AG09319 (cell line): ENCODE results near the gene RHEB.

Experiments used
- DNase-seq: peaks from one replicate; pipeline ENCODE4 v3.0.0-alpha.2; 2010; ENCODE audit warnings: low read depth; ENCODE audit errors: extremely low read depth
- CTCF ChIP-seq: IDR thresholded peaks from 2 replicates; pipeline ENCODE4 v1.5.1; 2011; ENCODE audit warnings: low read depth, mild to moderate bottlenecking, inconsistent platforms, low read length, moderate library complexity

RHEB gene

GRCh38 chr7:151553356-151553755 lies 33.7 kb upstream of the RHEB start:
- no peak for TF ChIP-seq CTCF
- DNase-seq, result no peak

GRCh38 chr7:151552352-151553028 lies 32.8 kb upstream of the RHEB start:
- TF ChIP-seq CTCF, result no peak
- no peak for DNase-seq

- DNase-seq, result no peak
- TF ChIP-seq CTCF, result no peak
These were observed 32.1 kb upstream of the RHEB start for GRCh38 chr7:151551820-151552219.

- TF ChIP-seq CTCF, result no peak
- DNase-seq, result no peak
These were observed 31.1 kb upstream of the RHEB start for GRCh38 chr7:151550656-151551286.

- no peak for TF ChIP-seq CTCF
- no peak for DNase-seq
These were observed 29.9 kb upstream of the RHEB start for GRCh38 chr7:151549644-151550043.

- TF ChIP-seq CTCF, result no peak
- DNase-seq, result no peak
These were observed 29.4 kb upstream of the RHEB start for GRCh38 chr7:151549083-151549482.

GRCh38 chr7:151544183-151544582 lies 24.5 kb upstream of the RHEB start:
- no peak for DNase-seq
- no peak for TF ChIP-seq CTCF
